NCI-H1048 (cell line): ENCODE results near the gene TSPAN8.
"Not testable (repeated sequence)": the region's sequence is repeated elsewhere in the genome, so short reads cannot be mapped to it uniquely, and the experiment has no call there.

Experiments used
- DNase-seq: peaks from one replicate; lab custom pipeline; 2025; lab: John Stamatoyannopoulos, UW

TSPAN8 gene

DNA sequence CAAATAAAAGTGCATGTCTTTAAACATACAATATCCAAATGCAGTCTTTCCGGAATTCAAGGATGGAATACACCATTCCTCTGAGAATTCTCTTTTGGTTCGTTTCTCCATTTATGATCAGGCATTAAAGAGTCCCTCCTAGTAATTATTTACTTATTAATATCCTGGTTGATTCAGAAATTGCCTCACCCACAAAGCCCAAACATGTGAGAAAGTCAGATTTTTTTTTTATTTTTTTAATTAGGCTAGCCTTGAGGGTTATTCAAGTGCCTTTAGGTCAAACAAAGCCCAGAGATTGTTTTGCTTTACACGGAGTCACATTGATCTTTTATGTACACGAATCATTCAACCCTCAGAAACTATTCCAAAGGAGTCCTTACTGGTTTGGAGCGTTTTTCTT is 6.4 kb upstream of the TSPAN8 start:
- DNase-seq = no peak

DNA sequence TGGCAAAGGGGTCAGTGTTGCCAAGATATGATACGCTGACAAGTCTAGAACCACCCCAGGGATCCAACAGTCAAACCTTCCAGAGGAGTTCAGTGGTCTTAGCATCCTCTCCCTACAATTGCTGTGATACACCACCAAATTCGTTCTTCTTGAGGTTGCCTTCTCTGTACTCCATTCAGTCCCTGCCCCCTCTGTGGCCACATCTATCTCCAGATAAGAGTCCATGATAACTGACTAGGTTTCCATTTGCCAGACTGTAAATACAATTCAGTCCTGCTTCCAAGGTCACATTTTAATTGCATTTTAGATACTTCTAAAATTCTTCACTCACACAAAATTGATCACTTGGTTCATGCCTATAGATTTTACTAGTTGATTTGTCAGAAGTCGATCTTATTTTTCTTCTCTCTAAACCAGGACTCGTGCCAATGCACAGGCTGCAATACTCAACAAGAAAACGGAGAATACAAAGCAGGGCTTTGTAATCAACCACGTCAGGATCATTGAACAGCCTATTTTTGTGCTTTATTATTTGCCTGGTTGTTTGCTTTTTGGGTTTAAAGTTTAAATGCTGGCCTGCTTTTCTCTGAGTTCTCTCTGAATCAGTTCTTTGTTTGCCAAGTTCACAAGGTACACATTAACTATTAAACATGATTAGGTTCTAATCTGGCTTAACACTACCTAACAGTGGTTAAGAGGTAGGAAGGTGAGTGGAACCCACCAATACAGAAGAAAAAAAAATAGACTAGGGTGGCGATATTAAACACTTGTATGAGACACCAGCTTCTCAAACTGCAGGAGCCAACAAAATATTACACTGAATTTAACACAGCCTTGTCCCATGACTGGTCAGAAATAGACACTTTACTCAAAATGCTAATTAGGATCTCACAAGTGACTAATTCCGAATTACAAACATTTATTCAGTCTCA is 5.3 kb upstream of the TSPAN8 start:
- DNase-seq = no peak

DNA sequence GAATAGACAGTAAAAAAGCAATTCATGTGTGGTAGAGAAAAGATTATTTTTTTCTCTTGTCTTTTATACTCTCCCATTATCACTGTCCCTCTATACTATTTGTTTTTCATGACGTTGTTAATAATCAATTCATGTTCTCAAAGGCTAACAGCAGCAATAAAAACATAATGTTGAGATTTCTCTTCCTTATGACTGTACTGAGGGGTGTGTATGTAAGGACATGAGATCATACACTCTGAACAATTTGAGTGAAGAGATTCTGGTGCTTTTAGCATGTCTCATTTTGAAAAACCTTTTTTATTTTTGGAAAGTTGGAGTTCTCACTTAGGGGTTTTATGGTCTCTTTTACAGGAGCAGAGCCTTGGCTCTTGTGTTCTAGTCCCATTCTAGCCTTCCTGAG is 3.8 kb upstream of the TSPAN8 start:
- DNase-seq = no peak

DNA sequence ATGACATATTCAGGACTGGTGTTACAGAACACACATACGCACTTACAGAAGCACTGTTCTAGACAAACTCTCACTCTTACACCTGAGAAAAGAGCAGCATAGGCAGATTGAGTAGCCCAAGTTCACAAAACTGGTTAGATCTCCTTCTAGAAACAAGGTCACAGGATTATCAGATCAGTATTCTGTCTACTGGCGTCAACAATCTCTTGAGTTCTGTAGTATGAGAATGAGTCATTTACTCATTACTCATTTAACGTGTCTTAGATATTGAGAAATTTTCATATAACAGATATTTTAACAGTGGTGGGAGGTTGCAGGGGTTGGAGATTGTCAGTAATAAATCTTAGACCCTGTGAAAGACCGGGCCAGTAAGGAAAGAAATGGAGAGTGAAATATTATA is 2.8 kb upstream of the TSPAN8 start:
- no peak for DNase-seq

DNA sequence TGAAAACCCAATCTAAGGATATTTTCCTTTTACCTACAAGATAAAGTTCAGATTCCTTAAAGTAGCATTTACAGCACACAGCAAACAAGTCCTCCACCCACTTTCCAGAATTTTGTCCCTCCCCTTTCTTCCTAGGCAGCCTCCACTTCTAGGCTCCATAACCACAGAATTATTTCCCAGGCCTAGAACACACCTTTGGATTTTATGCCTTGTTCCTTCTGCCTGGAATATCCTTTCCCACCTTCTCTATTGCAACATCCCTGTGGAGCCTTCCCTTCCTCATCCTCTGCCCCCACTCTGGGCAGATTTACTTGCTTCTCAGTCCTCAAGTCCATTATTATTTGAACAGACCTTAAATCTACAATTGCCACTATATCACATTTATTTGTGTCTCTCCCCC is 2.1 kb upstream of the TSPAN8 start:
- DNase-seq = no peak

DNA sequence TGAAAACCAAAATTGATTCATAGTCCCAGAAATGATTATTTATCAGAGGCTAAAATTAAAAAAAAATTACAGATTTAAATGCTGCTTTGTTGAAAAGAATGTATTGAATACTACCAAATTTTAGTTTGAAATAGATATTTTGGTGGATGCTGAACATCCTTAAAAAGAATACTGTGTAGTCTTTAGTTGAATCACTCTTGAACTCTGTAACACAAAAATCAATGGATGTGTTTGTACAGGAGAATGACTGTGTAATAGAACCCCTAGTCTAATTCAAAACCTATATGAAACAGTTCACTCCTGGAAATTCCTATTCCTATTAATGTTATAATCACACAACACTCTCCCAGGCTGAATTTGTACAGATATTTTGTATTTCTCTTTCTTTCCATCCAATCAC is 1.5 kb upstream of the TSPAN8 start:
- DNase-seq = no peak

DNA sequence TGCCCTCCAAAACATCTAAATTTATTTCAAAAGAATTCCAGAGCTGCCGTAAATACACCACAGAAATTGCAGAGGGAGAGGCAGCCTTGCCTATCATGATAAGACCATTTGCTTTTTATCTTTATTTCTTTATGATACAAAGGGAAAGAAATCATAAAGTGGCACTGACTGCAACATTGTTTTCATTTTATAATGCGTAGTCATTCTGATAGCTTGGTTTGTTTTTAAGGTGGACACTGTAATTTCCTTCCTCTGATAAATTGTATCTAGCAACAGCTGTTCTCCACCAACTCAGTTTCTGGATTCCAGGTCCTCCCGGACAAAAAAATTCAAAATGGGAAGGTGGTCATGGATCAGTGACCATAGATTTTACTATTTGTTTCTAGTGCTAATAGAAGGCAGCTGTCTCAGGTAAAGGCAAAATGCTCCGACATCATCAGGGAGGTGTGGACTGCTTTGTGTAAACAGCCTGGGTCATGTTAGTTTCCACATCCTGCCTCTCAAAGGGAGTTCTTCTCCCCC is 623 bp upstream of the TSPAN8 start:
- no peak for DNase-seq

DNA sequence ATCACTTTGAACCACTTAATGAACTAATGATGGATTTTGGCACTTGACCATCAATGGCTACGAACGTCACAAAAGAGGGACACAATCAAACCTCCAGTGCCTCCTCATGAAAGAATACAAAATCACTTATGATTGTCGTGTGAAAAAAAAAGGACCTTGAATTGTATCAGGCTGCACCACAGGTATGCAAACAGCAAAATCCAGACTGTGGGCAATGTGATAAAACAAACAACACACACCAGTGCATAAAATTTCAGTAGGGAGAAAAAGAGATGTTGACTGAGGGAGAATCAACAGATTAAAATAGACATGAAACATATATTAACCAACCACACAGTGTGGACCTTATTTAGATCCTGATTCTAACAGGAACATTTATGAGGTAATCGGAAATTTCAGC is 2.6 kb downstream of the TSPAN8 start:
- no peak for DNase-seq

DNA sequence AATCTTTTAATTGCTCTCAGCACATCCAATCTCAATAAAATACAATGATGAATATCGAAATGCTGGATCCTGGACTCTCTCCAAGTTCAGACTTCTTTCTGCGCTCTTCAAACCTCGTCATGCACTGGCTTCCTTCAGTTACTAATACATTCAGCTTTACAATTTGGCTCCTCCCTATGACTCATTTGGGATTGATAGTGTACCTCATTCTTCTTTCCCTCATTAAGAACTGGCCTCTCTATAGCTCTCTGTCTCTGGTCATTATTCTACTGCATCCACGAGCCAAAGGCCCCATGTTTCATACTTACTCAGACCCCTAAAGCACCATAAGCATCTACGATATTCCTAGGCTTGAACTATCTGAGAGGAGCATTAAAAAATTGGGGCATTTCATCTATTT is 4.9 kb downstream of the TSPAN8 start:
- DNase-seq = no peak

DNA sequence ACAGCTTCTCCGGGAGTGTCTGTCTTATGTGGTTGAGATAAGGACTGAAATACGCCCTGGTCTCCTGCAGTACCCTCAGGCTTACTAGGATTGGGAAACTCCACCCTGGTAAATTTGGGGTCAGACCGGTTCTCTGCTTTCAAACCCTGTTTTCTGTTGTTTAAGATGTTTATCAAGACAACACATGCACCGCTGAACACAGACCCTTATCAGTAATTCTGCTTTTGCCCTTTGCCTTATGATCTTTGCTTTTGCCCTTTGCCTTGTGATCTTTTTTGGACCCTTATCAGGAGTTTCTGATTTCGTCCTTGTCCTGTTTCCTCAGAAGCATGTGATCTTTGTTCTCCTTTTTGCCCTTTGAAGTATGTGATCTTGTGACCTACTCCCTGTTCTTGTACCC is 7.8 kb downstream of the TSPAN8 start:
- DNase-seq = not testable (repeated sequence)

DNA sequence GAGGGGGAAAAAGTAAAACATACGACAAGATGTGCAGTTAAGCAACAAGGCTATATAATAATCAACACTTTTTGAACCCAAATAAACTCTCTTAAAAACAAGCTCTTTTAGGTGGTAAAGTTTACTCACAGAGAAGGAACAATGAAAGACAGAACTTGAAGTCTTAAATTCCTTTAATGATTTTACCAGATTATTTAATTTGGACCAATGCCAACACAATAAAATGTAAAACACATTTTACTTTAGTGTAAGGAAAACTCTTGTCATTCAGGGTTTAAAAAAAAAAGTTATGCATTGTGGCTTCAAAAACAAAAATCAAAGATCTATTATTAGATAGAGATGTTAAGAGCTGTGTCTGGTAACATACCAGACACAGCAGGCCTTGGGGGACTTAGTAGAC is 13.1 kb downstream of the TSPAN8 start:
- DNase-seq = no peak

DNA sequence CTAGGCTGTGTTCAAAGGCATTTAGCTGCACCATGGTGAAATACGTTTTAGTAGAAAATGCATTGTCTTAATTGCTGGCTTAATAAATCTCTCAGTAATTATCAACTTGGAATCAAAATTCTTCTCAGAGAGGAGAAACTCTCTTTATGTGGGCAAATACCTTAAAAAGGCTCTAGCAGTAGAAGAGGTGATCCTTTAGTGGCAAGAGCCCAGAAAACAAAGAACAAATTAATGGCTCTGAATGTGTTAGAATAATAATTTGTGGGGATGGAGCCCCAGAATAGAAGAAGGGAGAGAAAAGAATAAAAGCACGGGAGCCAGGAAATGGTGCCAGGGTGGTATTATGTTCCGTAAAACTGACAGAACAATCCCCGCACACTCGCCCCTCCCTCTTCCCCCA is 14.8 kb downstream of the TSPAN8 start:
- DNase-seq = no peak

DNA sequence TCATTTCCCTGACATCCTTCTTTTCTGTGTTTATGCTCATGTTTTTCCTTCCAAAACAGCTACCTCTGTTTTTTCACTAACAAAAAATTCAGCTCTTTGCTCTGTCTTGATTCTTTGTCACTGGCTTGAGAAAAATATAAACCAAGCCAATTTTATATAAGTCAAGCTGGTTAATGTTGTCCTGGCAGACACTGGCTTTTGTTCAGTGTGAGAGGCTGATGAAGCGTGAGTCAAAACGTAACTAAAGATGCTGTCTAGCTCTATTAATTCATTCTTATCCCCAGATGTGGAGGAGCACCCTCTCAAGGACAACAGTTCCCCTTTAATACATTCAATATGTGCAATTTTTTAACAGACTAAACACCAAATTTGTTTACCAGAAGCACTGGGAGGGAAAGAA is 15.8 kb downstream of the TSPAN8 start:
- no peak for DNase-seq

DNA sequence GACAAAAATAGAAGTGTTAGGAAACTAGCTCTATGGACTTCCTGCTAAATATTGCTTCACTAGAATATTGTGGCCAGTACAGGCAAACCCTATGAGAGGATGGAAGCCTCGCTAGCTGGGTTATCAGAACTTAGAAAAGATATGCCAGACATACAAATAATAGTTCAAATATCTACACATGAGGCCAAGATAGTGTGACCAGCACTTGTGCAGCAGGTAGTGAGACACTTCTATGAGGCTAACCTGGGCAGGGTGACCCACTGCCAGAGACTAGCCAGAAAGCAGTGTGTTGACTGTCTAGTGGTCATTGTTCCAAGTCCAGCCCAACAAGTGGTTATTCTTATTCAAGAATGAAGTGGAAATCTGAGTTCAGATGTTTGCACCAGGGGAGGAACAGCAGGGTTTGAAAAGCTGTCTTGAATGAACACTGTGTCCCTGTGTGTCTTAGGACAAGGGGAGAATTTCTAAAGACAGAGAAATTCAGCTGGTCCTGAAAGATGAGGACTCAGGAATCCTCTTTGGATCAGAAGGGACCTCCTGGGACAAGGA is 16.3 kb downstream of the TSPAN8 start:
- DNase-seq = no peak

DNA sequence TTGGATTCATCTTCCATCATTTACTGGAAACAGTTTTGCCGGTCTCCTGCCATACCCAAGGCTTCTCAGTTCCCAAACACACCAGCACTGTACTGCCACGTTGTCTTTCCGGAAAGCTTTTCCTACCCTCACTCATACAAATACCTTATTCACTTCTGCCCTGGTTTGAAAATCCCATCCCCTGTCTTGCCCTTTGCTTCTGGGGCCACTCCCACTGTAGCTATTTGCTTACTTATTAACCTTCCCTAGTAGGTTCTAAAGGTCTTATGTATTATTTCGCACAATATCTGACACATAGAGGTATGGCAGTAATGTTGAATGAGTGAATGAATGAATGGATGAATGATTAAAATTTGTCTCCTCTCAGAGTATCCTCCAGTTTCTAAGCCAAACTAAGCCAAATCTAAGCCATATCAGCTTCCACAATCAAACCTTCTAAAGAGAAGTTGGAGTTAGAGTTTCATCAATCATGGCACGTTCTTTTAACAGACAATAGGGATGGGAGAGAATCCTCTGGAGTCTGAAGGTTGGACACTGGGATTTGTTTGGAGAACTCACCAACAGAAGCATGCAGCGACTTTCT is 18.6 kb downstream of the TSPAN8 start:
- DNase-seq = no peak

DNA sequence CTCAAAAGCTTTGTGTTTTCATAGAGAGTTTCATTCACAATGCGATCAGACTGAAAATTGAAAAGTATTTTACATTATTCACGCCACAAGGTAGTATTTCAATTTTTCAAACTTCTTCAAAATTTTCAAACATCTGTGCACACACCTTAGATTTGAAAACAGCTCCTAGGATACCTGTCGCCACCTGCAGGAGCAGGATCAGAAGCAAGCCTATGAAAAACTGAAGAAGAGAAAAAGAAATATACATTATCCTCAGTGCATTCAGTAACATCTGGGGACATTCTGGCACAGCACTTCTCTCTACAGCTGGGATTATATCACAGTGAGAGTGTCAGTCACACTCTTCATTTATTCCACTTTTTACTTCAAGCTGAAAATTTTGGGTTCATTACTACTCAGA is 19.8 kb downstream of the TSPAN8 start:
- DNase-seq = no peak

DNA sequence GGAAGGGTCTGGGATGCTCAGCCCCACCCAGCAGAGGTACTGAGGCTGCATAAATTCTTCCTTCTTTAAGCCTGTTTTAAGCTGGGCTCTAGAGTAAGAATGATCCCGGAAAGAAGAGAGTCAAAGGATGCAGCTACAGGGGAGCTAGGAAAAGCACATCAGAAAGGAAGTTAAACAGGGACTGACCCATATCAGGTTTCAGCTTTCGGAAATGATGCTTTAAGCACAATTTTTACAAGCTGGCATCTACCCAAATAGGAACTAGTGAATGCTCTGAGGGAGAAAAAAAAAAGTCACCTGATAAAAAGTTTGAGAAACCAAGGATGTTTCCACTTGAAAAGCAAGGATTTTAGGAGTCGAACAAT is 22.0 kb downstream of the TSPAN8 start:
- DNase-seq = no peak

DNA sequence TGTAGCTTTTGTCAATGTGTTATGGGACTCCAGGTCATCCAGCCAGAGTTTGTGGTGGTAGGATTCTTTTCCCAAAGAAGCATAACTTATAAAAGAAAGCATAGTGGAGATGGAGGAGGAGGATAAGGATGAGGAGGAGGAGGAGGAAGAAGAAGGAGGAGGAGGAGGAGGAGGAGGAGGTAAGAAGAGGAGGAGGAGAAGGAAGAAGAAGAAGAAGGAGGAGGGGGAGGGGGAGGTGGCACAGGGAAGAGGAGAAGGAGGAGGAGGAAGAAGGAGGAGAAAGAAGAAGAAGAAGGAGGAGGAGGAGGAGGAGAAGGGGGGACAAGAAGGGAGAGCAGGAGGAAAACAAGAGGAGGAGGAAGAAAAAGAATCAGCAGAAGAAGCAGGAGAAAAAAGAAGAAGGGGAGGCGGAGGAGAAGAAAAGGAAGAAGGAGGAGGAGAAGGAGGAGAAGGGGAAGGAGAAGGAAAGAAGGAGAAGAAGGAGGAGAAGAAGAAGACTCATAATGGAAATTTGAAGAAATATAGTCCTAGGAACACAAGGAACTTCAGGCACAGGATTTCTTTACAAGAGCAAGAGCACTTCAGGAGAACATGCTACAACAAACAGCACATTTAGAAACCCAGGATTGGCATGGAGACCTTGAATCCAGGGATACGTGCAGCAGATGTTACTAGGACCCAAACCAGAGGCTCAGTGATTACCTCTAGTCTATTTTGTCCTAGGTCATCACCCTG is 22.6 kb downstream of the TSPAN8 start:
- no peak for DNase-seq

DNA sequence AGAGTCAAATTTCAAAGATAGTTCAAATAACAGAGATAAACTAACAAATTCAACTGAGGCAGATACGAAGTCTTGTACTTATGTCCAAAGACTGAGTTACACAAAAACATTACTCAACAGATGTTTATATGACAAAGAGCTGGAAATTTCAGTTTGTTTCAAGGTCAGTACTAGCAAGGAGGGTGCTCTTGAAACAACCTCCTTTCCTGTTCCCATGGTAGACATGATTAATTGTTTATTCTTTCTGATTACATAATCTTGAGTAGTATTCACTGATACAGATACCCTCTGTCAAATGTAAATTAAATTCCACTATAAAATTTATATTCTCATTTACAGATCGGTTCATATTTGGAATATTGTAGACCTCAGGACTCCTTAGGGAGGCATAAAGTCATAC is 23.4 kb downstream of the TSPAN8 start:
- DNase-seq = no peak

DNA sequence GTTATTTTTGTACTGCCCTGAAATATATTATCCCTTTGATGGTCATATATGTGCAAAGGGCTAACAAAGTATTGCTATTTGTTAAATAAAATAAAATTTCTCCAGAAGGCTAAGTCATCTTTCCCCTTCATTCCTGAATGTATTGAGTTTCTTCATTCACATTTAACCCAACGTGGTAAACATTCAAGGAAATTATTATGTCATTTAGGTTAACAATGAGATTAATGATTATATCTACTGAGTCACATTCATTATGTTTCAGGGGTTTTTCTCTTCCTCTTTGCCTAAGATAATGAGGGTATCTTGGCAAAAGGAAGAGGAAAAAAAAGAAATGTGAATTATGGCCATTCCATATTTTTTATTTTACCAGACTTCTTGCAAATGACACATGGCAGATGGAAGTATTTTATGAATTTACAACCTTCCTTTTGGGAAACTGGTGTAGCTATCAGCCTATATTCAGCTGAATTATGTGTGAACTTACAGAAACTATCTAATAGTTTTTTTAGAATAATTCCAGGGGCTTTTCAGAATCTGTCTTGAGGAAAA is 27.2 kb downstream of the TSPAN8 start:
- no peak for DNase-seq

DNA sequence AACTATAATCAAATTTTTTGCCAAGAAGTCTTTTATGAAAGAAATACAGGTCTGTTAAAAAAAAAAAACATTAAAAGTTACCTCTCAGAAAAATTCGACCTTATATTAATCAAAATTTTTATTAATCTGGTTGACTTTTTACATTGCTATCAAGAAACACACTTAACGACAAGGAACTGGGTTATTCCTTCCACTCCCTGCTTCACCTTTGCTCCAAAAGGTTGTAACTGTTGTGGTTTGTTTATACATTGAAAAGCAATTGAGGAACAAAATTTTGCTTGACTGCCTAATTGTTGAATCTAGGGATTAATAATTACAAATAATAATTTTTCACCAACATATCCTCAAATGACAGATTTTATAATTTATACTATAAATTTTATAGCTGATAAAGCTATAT is 28.4 kb downstream of the TSPAN8 start:
- DNase-seq = no peak

DNA sequence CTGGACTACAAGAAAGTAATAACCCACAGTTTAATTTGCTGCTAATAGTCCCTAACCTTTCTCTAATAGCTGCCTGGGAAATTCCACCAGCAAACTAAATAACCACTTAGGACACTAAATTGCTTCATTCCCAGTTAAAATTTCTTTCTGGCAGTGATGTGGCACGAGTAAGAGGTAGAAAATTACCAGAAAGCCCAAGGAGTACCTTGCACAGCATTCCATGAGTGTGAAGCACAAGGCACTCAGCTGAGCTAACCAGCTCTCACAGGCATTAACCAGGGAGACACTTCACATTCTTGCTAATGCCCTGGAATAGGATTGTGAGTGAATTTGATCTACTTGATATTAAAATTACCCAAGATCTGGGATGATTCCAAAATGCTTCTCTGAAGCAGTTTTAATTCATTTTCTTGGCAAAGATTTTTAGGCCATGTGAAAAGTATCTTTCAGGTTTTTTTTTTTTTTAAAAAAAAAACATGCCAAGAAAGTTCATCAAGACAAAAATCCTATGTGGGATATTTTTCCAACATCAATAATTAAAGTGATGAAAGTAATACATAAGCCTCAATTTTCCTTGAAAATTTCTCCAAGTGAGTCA is 29.5 kb downstream of the TSPAN8 start:
- DNase-seq = no peak
